ENCODE measurements around the gene ACKR1.

GRCh38 chr1:159201642-159202041 lies 3.0 kb upstream of the ACKR1 start:
- TF ChIP-seq CTCF (conservative IDR thresholded peaks at IDR 0.05 in 1 of 2, IDR thresholded peaks at IDR 0.05 in 1 of 2; ENCODE audit: extremely low read depth in 1 of 2, insufficient read depth in 1 of 2, low read depth in 1 of 2, low read length in 2 of 2), result no peak
- no peak for TF ChIP-seq EZH2 (IDR thresholded peaks at IDR 0.05; ENCODE audit: borderline replicate concordance, low read length)
